ENCODE data around the gene IRF4.

DNA sequence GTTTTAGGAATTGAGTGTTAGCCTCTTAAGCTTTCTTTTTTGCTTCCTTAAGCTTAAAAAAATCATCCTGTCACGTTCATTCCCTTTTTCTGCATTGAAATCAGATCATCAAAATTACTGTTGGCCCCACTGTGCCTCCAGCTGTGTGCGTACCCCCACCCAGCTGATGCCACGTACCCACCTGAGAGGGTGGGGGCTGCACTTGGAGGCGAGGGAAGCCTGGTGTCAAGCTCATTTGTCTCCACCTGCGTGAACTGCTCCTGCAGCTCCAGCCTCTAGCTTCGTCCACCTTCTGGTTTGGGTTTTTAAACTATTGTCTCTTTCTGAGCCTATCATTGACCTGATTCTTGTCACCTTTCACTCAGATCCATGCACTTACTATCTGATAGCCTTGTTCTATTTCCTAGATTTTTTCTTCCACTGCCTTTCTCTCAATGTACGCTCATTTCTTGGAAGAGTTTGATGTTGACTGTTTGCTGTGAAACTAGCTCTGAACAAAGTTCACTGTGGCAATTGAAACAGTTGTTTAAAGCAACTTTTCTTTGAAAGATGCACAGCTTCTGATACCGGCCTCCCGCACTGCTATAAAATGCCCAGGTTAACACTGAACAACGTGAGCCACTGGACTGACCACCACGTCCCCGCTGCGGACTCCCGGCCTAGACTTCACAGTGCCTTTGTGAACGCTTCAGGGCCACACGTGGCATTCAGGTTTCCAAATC, 30.0 kb upstream of the IRF4 start:
- TF ChIP-seq, protein P1, sequence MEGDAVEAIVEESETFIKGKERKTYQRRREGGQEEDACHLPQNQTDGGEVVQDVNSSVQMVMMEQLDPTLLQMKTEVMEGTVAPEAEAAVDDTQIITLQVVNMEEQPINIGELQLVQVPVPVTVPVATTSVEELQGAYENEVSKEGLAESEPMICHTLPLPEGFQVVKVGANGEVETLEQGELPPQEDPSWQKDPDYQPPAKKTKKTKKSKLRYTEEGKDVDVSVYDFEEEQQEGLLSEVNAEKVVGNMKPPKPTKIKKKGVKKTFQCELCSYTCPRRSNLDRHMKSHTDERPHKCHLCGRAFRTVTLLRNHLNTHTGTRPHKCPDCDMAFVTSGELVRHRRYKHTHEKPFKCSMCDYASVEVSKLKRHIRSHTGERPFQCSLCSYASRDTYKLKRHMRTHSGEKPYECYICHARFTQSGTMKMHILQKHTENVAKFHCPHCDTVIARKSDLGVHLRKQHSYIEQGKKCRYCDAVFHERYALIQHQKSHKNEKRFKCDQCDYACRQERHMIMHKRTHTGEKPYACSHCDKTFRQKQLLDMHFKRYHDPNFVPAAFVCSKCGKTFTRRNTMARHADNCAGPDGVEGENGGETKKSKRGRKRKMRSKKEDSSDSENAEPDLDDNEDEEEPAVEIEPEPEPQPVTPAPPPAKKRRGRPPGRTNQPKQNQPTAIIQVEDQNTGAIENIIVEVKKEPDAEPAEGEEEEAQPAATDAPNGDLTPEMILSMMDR (IDR thresholded peaks at IDR 0.05) = no peak
- TF ChIP-seq RAD21 (IDR thresholded peaks at IDR 0.05; ENCODE audit: low read length) = no peak
- TF ChIP-seq RXRA (IDR thresholded peaks at IDR 0.05; ENCODE audit: borderline replicate concordance, low read depth) = no peak
- TF ChIP-seq EP300 (IDR thresholded peaks at IDR 0.05; ENCODE audit: borderline replicate concordance in 1 of 2, low read depth in 1 of 2, low read length in 1 of 2) = no peak
- no peak for TF ChIP-seq RCOR1 (IDR thresholded peaks at IDR 0.05; ENCODE audit: low read length)
- TF ChIP-seq FOXJ3 (CRISPR knock-in tag; IDR thresholded peaks at IDR 0.05) = no peak

Data from SK-N-SH (cell line).